Thyroid gland (tissue), 4 donors: Measurements from ENCODE around the gene EGF.

Experiments used
- POLR2A ChIP-seq, 2 donors: fragments of 450-650 bp; IDR thresholded peaks; one replicate each; pipeline ENCODE4 v1.6.1; 2017; ENCODE audit warnings: antibody characterized with exemption in 2 of 2, mild to moderate bottlenecking in 2 of 2, moderate library complexity in 1 of 2
- TF ChIP-seq, protein P1 (sequence below), 6 experiments: fragments of 200-600 bp in 3 of 6; fragments of 450-650 bp in 3 of 6; sonication (generic) in 3 of 6; IDR thresholded peaks; one replicate each; pipeline ENCODE4 v1.5.1; 2016 to 2019; ENCODE audit warnings: antibody characterized with exemption in 6 of 6, mild to moderate bottlenecking in 2 of 6, inconsistent platforms in 1 of 6, moderate library complexity in 1 of 6

DNA sequence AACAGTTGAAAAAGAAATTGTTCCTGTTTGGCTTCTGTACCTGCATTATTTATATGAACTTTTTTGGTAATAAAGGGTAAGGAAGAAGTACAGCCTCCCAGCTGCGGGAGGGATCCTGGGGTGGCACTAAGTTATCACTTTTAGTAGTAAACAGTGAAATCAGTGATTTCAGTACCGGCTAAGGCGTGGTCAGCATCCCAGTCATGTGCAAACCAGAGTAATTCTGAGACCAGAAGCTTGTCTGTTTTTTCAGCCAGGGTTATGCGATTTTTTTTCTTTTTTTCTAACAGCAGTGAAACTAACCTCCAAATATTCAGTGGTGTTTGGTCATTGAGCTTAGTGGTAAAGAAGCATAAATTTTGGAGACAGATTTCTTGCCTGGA, 3.3 kb downstream of the EGF start:
- TF ChIP-seq, protein P1, sequence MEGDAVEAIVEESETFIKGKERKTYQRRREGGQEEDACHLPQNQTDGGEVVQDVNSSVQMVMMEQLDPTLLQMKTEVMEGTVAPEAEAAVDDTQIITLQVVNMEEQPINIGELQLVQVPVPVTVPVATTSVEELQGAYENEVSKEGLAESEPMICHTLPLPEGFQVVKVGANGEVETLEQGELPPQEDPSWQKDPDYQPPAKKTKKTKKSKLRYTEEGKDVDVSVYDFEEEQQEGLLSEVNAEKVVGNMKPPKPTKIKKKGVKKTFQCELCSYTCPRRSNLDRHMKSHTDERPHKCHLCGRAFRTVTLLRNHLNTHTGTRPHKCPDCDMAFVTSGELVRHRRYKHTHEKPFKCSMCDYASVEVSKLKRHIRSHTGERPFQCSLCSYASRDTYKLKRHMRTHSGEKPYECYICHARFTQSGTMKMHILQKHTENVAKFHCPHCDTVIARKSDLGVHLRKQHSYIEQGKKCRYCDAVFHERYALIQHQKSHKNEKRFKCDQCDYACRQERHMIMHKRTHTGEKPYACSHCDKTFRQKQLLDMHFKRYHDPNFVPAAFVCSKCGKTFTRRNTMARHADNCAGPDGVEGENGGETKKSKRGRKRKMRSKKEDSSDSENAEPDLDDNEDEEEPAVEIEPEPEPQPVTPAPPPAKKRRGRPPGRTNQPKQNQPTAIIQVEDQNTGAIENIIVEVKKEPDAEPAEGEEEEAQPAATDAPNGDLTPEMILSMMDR (IDR thresholded peaks at IDR 0.05): no peak
- no peak for TF ChIP-seq POLR2A (IDR thresholded peaks at IDR 0.05)
